ENCODE results near the gene METAP1D.

The METAP1D gene

GRCh38 chr2:171956135-171956825, 43.5 kb upstream of the METAP1D start:
- no peaks in the 10 kb centered on the region for H3K9me3 ChIP-seq (ENCODE audit: insufficient read depth, low read length)
- no peak overlapping the region for H3K9ac ChIP-seq (ENCODE audit: low read length)
- H3K4me3 ChIP-seq (ENCODE audit: insufficient read depth, low read length, poor library complexity, severe bottlenecking) = no peak overlapping the region
- H3K27ac ChIP-seq (ENCODE audit: low read depth, low read length) = no peak overlapping the region
- H3K4me2 ChIP-seq (ENCODE audit: low read depth, low read length, poor library complexity, severe bottlenecking) = no peak overlapping the region
- no peaks in the 10 kb centered on the region for H3K27me3 ChIP-seq (ENCODE audit: low read length)
- no peaks in the 10 kb centered on the region for H3K9me2 ChIP-seq (replicated peaks; ENCODE audit: insufficient read depth, low read length)
- no peaks in the 10 kb centered on the region for H4K20me1 ChIP-seq (ENCODE audit: low read depth, low read length)
- TF ChIP-seq CTCF (IDR thresholded peaks at IDR 0.05; ENCODE audit: insufficient read depth, low read length, poor library complexity, severe bottlenecking) (no peak), EZH2phosphoT487 (conservative IDR thresholded peaks at IDR 0.05; ENCODE audit: low read length) (no peak)
- H3F3A ChIP-seq (ENCODE audit: insufficient read depth) = no peaks in the 10 kb centered on the region
- peaks cover 19% of the 10 kb centered on the region for H3K79me2 ChIP-seq (ENCODE audit: insufficient read depth, low read length)
- H3K36me3 ChIP-seq (ENCODE audit: low read length) = peaks cover 7% of the 10 kb centered on the region; the same call in 1 of the 2 replicates
- no peak overlapping the region for H2AFZ ChIP-seq (ENCODE audit: low read depth, low read length, severe bottlenecking)

GRCh38 chr2:171957061-171957460, 42.7 kb upstream of the METAP1D start:
- Histone ChIP-seq H2AFZ (ENCODE audit: low read depth, low read length, severe bottlenecking) (no peak overlapping the region), H3F3A (ENCODE audit: insufficient read depth) (no peaks in the 10 kb centered on the region), H3K36me3 (ENCODE audit: low read length) (peaks cover 12% of the 10 kb centered on the region; the same call in 1 of the 2 replicates), H3K9me2 (replicated peaks; ENCODE audit: insufficient read depth, low read length) (no peaks in the 10 kb centered on the region), H3K79me2 (ENCODE audit: insufficient read depth, low read length) (peaks cover 18% of the 10 kb centered on the region), H4K20me1 (ENCODE audit: low read depth, low read length) (no peaks in the 10 kb centered on the region), H3K4me2 (ENCODE audit: low read depth, low read length, poor library complexity, severe bottlenecking) (no peak overlapping the region), H3K9me3 (ENCODE audit: insufficient read depth, low read length) (no peaks in the 10 kb centered on the region), H3K27ac (ENCODE audit: low read depth, low read length) (no peak overlapping the region), H3K27me3 (ENCODE audit: low read length) (no peaks in the 10 kb centered on the region), H3K9ac (ENCODE audit: low read length) (no peak overlapping the region), H3K4me3 (ENCODE audit: insufficient read depth, low read length, poor library complexity, severe bottlenecking) (no peak overlapping the region)
- TF ChIP-seq CTCF (IDR thresholded peaks at IDR 0.05; ENCODE audit: insufficient read depth, low read length, poor library complexity, severe bottlenecking) (no peak), EZH2phosphoT487 (conservative IDR thresholded peaks at IDR 0.05; ENCODE audit: low read length) (no peak)

- Histone ChIP-seq H3K27me3 (ENCODE audit: low read length) (no peaks in the 10 kb centered on the region), H3K4me2 (ENCODE audit: low read depth, low read length, poor library complexity, severe bottlenecking) (no peak overlapping the region)
These were observed 41.3 kb upstream of the METAP1D start for GRCh38 chr2:171958475-171958874.

More at GRCh38 chr2:171958475-171958874, 41.3 kb upstream of the METAP1D start:
- H3K9ac ChIP-seq (ENCODE audit: low read length) = no peak overlapping the region
- H3K36me3 ChIP-seq (ENCODE audit: low read length) = peaks cover 8% of the 10 kb centered on the region; the same call in 1 of the 2 replicates
- no peaks in the 10 kb centered on the region for H3K9me3 ChIP-seq (ENCODE audit: insufficient read depth, low read length)
- no peaks in the 10 kb centered on the region for H3K9me2 ChIP-seq (replicated peaks; ENCODE audit: insufficient read depth, low read length)
- peaks cover 8% of the 10 kb centered on the region; the same call in 1 of the 2 replicates for H3K79me2 ChIP-seq (ENCODE audit: insufficient read depth, low read length)
- H3F3A ChIP-seq (ENCODE audit: insufficient read depth) = no peaks in the 10 kb centered on the region
- H3K27ac ChIP-seq (ENCODE audit: low read depth, low read length) = no peak overlapping the region
- H3K4me3 ChIP-seq (ENCODE audit: insufficient read depth, low read length, poor library complexity, severe bottlenecking) = no peak overlapping the region
- no peak overlapping the region for H2AFZ ChIP-seq (ENCODE audit: low read depth, low read length, severe bottlenecking)
- no peak for TF ChIP-seq CTCF (IDR thresholded peaks at IDR 0.05; ENCODE audit: insufficient read depth, low read length, poor library complexity, severe bottlenecking)
- TF ChIP-seq EZH2phosphoT487 (conservative IDR thresholded peaks at IDR 0.05; ENCODE audit: low read length) = no peak
- H4K20me1 ChIP-seq (ENCODE audit: low read depth, low read length) = no peaks in the 10 kb centered on the region
